ENCODE data around the gene PAQR8. TPM values are rescaled to one million over a fixed set of nuclear protein-coding genes. Genes with fewer than 3 reads are reported as not detected.

Gene PAQR8
- polyA plus RNA-seq, 1 of the 3 experiments (the other 2 are of a cell fraction): 2.3 TPM

DNA sequence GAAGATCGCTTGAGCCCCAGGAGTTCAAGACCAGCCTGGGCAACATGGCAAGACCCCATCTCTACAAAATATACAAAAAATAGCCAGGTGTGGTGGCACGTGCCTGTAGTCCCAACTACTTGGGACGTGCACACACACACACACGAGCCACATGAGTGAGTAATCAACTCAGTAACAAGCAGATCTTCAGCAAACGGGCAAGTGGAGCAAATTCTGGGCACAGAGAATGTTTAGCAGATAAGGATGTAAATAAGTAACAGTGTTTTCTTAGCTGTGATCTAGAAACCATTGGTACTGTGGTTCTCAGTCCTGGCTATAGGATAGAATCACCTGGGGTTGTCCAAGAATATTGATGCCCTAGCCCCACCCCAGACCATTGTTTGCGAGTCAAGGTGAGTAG lies 6.1 kb downstream of the PAQR8 start:
- Histone ChIP-seq H3K9me3 (no peaks in the 10 kb centered on the region), H3F3A (replicated peaks; ENCODE audit: insufficient read depth) (peaks cover 4% of the 10 kb centered on the region), H3K4me2 (no peak overlapping the region), H3K9me2 (no peaks in the 10 kb centered on the region), H3K27me3 (ENCODE audit: insufficient read depth) (no peaks in the 10 kb centered on the region), H3K4me1 (ENCODE audit: control insufficient read depth in 1 of 2, insufficient read depth in 2 of 2, low read depth in 1 of 2, low read length in 1 of 2) (peaks cover 0 to 8% of the 10 kb centered on the region in 2 experiments; a peak in 2 of 4 replicates), H2AFZ (ENCODE audit: low read depth) (no peak overlapping the region), H4K20me1 (ENCODE audit: insufficient read depth) (no peaks in the 10 kb centered on the region), H3K9ac (no peak overlapping the region), H3K36me3 (replicated peaks in 1 of 2; ENCODE audit: control insufficient read depth in 1 of 2, insufficient read depth in 2 of 2, low read length in 1 of 2) (no peaks in the 10 kb centered on the region), H3K4me3 (ENCODE audit: low read depth in 2 of 2, low read length in 1 of 2) (no peak overlapping the region), H3K27ac (ENCODE audit: low read depth in 2 of 2, low read length in 1 of 2) (no peak overlapping the region), H3K79me2 (ENCODE audit: insufficient read depth) (no peaks in the 10 kb centered on the region)
- ChIA-PET POLR2A (interaction anchor here (0.6 kb wide), 1 partner anchor 40 kb away, joined by 3 read pairs; no protein-coding TSS in a partner anchor), CTCF (interaction anchor here (1.0 to 1.3 kb wide), 2 partner anchors 23 to 48 kb away, joined by 3 read pairs; no protein-coding TSS in a partner anchor)
- DNase-seq: no peak
- WGBS (ENCODE audit: low lambda C conversion rate): 95% methylated on average over 6 of the region's 6 CpGs
- TF ChIP-seq ELF1 (IDR thresholded peaks at IDR 0.05) (no peak), TAF1 (IDR thresholded peaks at IDR 0.05; ENCODE audit: borderline replicate concordance, low read depth, low read length) (no peak), MEF2A (IDR thresholded peaks at IDR 0.05; ENCODE audit: borderline replicate concordance, low read depth) (no peak), FOSL2 (IDR thresholded peaks at IDR 0.05; ENCODE audit: borderline replicate concordance, low read depth) (no peak), FOXM1 (IDR thresholded peaks at IDR 0.05; ENCODE audit: low read depth) (no peak), NRF1 (IDR thresholded peaks at IDR 0.05; ENCODE audit: low read depth, low read length) (no peak), RXRA (IDR thresholded peaks at IDR 0.05; ENCODE audit: borderline replicate concordance, low read depth) (no peak), CHD2 (IDR thresholded peaks at IDR 0.05; ENCODE audit: low read length, partially characterized antibody) (no peak), RFX5 (IDR thresholded peaks at IDR 0.05; ENCODE audit: low read length) (no peak), EZH2phosphoT487 (IDR thresholded peaks at IDR 0.05; ENCODE audit: borderline replicate concordance, low read depth) (no peak), RAD21 (IDR thresholded peaks at IDR 0.05; ENCODE audit: low read length) (no peak), NFIC (IDR thresholded peaks at IDR 0.05; ENCODE audit: borderline replicate concordance) (no peak), SMC3 (IDR thresholded peaks at IDR 0.05; ENCODE audit: low read depth, low read length) (no peak), TCF12 (IDR thresholded peaks at IDR 0.05) (no peak)
- TF ChIP-seq, protein P1, sequence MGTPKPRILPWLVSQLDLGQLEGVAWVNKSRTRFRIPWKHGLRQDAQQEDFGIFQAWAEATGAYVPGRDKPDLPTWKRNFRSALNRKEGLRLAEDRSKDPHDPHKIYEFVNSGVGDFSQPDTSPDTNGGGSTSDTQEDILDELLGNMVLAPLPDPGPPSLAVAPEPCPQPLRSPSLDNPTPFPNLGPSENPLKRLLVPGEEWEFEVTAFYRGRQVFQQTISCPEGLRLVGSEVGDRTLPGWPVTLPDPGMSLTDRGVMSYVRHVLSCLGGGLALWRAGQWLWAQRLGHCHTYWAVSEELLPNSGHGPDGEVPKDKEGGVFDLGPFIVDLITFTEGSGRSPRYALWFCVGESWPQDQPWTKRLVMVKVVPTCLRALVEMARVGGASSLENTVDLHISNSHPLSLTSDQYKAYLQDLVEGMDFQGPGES (IDR thresholded peaks at IDR 0.05; ENCODE audit: low read depth, low read length): no peak
- TF ChIP-seq, protein P2, sequence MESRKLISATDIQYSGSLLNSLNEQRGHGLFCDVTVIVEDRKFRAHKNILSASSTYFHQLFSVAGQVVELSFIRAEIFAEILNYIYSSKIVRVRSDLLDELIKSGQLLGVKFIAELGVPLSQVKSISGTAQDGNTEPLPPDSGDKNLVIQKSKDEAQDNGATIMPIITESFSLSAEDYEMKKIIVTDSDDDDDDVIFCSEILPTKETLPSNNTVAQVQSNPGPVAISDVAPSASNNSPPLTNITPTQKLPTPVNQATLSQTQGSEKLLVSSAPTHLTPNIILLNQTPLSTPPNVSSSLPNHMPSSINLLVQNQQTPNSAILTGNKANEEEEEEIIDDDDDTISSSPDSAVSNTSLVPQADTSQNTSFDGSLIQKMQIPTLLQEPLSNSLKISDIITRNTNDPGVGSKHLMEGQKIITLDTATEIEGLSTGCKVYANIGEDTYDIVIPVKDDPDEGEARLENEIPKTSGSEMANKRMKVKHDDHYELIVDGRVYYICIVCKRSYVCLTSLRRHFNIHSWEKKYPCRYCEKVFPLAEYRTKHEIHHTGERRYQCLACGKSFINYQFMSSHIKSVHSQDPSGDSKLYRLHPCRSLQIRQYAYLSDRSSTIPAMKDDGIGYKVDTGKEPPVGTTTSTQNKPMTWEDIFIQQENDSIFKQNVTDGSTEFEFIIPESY (IDR thresholded peaks at IDR 0.05; ENCODE audit: borderline replicate concordance, low read depth): no peak
- TF ChIP-seq, protein P3, sequence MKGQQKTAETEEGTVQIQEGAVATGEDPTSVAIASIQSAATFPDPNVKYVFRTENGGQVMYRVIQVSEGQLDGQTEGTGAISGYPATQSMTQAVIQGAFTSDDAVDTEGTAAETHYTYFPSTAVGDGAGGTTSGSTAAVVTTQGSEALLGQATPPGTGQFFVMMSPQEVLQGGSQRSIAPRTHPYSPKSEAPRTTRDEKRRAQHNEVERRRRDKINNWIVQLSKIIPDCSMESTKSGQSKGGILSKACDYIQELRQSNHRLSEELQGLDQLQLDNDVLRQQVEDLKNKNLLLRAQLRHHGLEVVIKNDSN (IDR thresholded peaks at IDR 0.05; ENCODE audit: borderline replicate concordance, low read depth): no peak
- TF ChIP-seq, protein P4, sequence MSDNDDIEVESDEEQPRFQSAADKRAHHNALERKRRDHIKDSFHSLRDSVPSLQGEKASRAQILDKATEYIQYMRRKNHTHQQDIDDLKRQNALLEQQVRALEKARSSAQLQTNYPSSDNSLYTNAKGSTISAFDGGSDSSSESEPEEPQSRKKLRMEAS (IDR thresholded peaks at IDR 0.05; ENCODE audit: low read depth): no peak
